GM21576 (cell line): ENCODE data around the gene MUC2.

Experiments used
- ATAC-seq: cut with Tn5 transposase; IDR thresholded peaks from one replicate; pipeline ENCODE4 v1.9.1; 2021; ENCODE audit warnings: mild to moderate bottlenecking, moderate library complexity; ENCODE audit not compliant: unreplicated experiment

The MUC2 gene

DNA sequence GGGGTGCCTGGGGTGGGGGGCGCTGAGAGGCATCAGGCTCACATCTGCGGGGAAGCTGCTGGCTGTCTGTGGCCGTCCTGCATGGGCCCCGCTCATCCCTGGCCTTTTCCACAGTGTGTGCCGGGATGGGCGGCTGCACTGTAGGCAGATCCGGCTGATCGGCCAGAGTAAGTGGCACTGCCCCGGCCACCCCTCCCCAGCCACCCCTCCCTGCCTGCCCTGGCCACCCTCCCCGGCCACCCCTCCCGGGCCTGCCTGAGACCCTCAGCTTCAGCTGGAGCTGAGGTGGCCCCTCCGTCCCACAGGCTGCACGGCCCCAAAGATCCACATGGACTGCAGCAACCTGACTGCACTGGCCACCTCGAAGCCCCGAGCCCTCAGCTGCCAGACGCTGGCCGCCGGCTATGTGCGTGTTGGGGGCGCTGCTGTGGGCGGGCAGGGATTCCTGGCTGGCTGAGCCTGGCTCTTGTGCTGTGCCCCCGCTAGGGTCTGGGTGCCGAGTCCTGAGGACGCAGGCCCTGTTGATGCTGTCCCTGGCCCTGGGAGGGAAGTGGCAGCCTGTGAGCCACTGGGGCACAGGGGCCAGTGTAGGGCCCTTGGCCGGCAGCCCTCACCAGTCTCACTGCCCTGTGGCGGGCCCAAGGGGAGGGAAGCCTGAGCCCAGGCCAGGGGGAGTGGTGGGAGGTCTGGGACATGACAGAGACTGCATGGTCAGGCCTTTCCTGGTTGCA is 10.9 kb downstream of the MUC2 start:
- ATAC-seq = no peak

- no peak for ATAC-seq
Observed at GRCh38 chr11:1086171-1087102, 11.8 kb downstream of the MUC2 start.

DNA sequence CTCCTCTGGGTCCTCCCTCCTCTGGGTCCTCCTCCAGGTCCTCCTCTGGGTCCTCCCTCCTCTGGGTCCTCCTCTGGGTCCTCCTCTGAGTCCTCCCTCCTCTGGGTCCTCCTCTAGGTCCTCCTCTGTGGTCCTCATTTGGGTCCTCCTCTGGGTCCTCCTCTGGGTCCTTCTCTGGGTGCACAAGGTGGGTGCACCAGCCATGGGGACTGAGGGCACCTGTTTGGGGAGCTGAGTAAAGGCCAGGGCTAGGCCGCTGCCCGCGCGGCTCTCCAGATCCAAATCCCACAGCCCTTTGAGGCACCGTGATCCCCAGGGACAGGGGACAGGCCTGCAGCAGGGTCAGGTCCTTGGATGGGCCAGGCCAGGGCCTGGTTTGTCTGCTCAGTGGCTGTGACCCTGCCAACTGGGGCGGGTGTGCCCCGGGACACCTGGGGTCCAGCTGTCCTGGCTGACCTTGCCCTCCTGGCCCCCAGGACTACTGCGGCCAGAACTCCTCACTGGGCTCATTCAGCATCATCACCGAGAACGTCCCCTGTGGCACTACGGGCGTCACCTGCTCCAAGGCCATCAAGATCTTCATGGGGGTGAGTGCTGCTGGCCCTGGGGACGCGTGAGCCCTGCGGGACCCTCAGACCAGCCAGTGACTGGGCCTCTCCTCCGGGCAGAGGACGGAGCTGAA is 12.7 kb downstream of the MUC2 start:
- no peak for ATAC-seq

GRCh38 chr11:1087961-1088926 is 13.6 kb downstream of the MUC2 start:
- ATAC-seq = no peak

DNA sequence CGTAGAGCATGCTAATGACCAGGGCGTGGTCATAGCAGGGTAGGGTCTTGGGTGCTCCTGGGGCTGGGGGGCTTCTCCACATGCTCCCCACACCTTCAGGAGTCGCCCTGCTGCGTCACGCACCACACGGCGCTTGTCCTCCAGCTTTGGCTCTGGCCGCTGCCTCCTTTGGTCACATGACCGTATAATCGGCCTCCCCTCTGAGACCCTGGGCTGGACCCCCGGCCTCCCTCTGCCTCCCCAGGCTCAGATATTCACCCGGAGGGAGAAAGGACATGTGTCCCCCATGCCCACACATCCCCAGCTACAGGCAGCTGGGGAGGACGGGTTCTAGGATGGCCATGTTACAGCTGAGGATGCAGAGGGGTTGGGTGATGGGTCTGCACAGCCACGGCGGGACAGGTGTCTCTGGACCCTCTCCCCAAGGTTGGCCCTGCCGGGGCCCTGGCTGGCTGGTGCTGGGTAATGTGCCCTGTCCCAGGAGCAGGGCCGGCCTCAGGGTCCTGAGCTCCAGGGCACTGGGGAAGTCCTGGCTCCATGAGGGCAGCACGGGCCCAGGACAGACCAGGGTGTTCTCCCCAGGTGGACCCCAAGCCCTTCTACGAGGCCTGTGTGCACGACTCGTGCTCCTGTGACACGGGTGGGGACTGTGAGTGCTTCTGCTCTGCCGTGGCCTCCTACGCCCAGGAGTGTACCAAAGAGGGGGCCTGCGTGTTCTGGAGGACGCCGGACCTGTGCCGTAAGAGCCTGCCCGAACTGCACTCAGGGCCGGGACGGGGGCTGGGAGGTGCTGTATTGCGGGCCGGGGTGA is 14.5 kb downstream of the MUC2 start:
- no peak for ATAC-seq

DNA sequence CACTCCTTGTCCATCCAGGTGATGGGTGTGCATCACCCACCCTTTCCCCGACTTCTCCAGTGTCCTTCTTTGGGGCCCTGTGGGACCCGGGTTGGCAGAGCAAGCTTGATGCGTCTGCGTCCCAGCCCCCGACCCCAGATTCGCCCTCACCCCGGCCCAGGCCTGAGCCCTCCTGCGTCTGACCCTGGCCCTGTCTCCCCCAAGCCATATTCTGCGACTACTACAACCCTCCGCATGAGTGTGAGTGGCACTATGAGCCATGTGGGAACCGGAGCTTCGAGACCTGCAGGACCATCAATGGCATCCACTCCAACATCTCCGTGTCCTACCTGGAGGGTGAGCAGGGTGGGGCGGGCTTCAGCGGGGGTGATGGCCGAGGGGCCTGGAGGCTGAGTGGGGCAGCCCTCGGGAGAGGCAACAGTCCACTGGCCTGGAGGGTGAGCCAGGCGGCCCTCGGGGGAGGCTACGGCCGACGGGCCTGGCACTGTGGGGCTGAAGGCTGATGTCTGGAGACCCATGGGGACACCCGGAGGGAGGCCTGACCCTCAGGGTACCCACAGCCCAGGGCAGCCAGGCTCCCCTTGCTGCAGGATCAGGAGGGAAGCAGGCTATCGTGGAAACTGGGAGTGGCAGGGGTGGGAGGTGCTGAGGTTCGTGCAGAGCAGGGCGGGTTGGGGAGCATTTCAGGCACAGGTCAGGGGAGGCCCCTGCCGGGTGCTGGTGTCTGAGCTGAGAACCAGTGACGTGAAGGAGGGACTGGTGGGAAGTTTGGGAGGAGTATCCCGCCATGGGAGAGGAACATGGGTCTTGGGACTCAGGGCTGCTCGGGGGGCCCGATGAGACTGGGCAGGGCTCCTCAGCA is 15.3 kb downstream of the MUC2 start:
- ATAC-seq = no peak

- no peak for ATAC-seq
Observed at GRCh38 chr11:1090600-1091331, 16.1 kb downstream of the MUC2 start.

DNA sequence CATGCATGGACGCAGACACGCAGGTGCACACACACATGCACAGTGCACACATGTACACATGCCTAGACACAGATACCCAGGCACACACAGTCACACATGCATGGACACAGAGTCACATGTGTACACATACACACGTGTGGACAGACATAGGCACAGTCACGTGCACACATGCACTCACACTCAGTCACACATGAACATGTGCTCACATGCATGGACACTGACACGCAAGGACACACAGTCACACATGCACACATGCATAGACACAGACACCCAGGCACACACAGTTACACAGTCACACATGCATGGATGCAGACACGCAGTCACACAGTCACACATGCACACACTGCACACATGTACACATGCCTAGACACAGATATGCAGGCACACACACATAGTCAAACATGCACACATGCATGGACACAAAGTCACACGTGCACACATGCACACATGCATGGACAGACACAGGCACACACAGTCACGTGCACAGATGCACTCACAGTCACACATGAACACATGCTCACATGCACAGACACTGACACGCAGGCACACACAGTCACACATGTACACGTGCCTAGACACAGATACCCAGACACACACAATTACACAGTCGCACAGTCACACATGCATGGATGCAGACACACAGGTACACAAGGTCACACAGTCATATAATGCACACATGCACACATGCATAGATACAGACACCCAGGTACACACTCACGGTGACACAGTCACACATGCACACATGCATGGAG is 16.8 kb downstream of the MUC2 start:
- no peak for ATAC-seq

DNA sequence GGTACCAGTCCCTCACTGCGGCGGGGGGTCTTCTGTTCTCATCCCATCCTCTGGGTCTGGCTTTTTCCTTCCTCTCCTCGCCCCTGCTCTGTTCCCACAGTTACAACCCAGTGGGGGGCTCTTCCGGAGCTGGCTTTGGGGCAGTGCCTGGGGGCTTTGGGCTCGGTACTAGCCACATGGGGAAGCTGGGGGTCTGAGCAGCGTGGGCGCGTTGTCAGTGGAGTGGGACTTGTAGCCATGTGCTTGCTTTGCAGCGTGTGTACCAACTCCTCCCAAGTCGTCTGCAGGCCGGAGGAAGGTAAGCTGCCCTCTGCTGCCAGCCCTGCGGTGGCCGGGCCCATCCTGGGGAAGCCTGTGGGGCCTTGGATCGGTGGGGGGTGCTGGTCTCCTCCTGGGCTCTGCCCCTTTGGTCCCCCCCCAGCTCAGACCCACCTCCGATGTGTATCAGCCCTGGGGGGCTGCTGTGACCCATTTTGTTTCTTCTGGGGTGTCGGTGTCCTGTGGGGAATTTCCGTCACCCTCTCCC is 17.5 kb downstream of the MUC2 start:
- ATAC-seq = no peak

DNA sequence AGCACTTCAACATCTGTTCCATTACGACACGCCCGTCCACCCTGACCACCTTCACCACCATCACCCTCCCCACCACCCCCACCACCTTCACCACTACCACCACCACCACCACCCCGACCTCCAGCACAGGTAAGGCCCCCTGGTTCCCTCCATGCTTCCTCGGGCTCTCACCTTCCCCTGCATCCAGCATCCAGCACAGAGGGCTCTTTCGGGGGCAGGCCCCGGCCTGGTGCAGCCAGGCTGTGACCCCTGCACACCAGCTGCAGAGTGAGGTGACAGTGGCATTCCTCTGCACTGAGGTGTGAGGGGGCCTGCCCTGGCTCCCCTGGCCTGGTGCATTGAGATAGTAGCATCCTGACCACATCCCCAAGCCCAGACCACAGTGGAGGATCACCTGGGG is 18.2 kb downstream of the MUC2 start:
- no peak for ATAC-seq

GRCh38 chr11:1099519-1100355 is 25.1 kb downstream of the MUC2 start:
- no peak for ATAC-seq

DNA sequence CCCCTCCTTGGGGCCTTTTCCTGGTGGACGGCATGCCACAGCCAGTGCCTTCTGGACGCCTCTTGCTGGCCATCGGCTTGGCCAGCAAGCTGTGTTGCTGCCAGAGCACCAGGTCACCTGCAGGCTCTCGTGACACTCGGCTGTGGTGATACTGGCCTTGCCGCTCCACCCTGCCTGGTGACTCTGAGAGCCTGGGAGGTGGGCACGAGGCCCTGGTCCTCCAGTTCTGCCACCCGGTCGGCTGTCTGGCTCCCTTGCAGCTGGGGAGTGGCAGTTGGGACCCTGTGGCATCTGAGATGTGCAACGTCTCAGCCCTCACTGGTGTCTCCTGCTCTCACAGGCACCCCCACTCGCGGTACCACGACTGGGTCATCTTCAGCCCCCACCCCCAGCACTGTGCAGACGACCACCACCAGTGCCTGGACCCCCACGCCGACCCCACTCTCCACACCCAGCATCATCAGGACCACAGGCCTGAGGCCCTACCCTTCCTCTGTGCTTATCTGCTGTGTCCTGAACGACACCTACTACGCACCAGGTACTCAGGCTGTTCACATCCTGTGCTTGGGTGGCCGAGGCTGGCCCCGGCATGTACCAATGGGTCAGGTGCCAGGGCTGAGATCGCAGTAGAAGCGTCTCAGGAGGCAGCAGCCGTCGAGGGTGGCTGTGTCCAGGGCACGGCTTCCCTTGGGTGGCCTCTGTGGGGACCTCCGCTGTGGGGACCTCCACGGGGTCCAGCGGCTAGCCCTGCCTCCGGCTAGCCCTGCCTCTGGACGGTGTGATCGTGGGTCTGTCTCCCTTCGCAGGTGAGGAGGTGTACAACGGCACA is 26.0 kb downstream of the MUC2 start:
- no peak for ATAC-seq

- ATAC-seq = no peak
Observed at GRCh38 chr11:1101318-1102089, 26.8 kb downstream of the MUC2 start.

GRCh38 chr11:1102221-1102971 is 27.7 kb downstream of the MUC2 start:
- no peak for ATAC-seq
